ENCODE measurements around the gene C6orf89.
A peak's percentile ranks its signal among the peaks of the same experiment; 100 is the strongest.

The C6orf89 gene

DNA sequence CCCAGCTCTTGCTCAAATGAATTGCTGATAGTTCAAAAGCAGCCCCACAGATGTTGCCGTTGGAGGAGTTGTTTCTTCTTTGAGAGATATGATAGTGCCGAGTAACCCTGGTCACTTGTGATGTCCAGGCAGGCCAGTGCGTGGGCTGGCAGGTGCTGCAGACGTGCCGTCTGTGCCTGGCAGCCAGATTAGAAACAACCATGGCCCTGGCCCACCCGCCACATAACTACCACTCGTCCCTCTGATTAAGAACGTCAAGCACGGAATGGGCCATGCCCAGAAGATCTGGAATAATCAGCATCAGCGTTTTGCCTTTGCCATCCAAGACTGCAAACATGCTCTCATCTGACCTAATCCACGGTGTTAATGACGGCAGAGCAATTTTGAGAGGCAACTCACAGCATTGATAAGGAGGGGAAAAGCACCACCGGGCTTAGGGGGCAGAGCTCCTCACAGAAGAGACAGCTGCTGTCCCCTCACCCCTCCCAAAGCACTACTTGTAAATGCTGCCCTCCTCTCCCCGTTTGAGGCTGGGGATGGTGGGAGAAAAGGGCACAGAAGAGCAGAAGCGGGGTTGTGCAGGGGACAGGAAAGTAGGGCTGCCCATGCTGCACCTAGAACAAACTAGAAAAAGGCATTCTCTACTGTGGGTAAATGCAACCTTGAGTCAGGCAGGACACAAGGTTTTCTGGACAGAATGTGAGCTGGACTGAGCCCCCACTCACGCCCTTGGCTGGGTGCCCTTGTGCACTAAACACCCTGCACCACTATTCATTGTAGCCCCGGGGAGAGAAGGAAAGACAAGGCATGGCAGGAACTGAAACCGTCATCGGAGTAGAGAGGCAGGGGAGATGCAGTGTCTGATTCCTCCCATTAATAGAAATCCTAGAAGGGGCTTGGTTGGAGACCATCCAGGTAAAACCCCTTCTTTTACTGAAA, 41.3 kb upstream of the C6orf89 start:
- H3K4me1 ChIP-seq (ENCODE audit: control insufficient read depth, low read depth, low read length), result peaks cover 14% of the 10 kb centered on the region
- H3K36me3 ChIP-seq (ENCODE audit: control insufficient read depth, low read depth, low read length), result no peaks in the 10 kb centered on the region
- H3K9ac ChIP-seq (ENCODE audit: low read length), result no peak overlapping the region
- H3K9me3 ChIP-seq (ENCODE audit: control insufficient read depth, low read depth, low read length), result no peaks in the 10 kb centered on the region
- H3K4me3 ChIP-seq (ENCODE audit: low read length), result no peak overlapping the region
- no peak overlapping the region for H3K27ac ChIP-seq (ENCODE audit: low read length)
- peaks cover 21% of the 10 kb centered on the region for H3K27me3 ChIP-seq (ENCODE audit: control insufficient read depth, insufficient read depth, low read length)

- Histone ChIP-seq H3K4me1 (ENCODE audit: control insufficient read depth, low read depth, low read length) (peaks cover 17% of the 10 kb centered on the region), H3K36me3 (ENCODE audit: control insufficient read depth, low read depth, low read length) (no peaks in the 10 kb centered on the region), H3K4me3 (ENCODE audit: low read length) (no peak overlapping the region), H3K27me3 (ENCODE audit: control insufficient read depth, insufficient read depth, low read length) (peaks cover 17% of the 10 kb centered on the region), H3K9ac (ENCODE audit: low read length) (no peak overlapping the region), H3K9me3 (ENCODE audit: control insufficient read depth, low read depth, low read length) (no peaks in the 10 kb centered on the region), H3K27ac (ENCODE audit: low read length) (no peak overlapping the region)
These were observed 40.5 kb upstream of the C6orf89 start for GRCh38 chr6:36845233-36845632.

GRCh38 chr6:36847152-36847551, 38.6 kb upstream of the C6orf89 start:
- Histone ChIP-seq H3K9ac (ENCODE audit: low read length) (no peak overlapping the region), H3K4me1 (ENCODE audit: control insufficient read depth, low read depth, low read length) (peaks cover 13% of the 10 kb centered on the region), H3K9me3 (ENCODE audit: control insufficient read depth, low read depth, low read length) (no peaks in the 10 kb centered on the region), H3K27ac (ENCODE audit: low read length) (no peak overlapping the region), H3K4me3 (ENCODE audit: low read length) (no peak overlapping the region), H3K36me3 (ENCODE audit: control insufficient read depth, low read depth, low read length) (no peaks in the 10 kb centered on the region), H3K27me3 (ENCODE audit: control insufficient read depth, insufficient read depth, low read length) (no peaks in the 10 kb centered on the region)

GRCh38 chr6:36847991-36848390, 37.8 kb upstream of the C6orf89 start:
- H3K4me1 ChIP-seq (ENCODE audit: control insufficient read depth, low read depth, low read length), result peaks cover 13% of the 10 kb centered on the region

GRCh38 chr6:36848658-36849441, 36.9 kb upstream of the C6orf89 start:
- H3K4me1 ChIP-seq (ENCODE audit: control insufficient read depth, low read depth, low read length), result peaks cover 13% of the 10 kb centered on the region

More at GRCh38 chr6:36847991-36848390, 37.8 kb upstream of the C6orf89 start:
- H3K27ac ChIP-seq (ENCODE audit: low read length), result no peak overlapping the region
- H3K4me3 ChIP-seq (ENCODE audit: low read length), result no peak overlapping the region
- H3K27me3 ChIP-seq (ENCODE audit: control insufficient read depth, insufficient read depth, low read length), result no peaks in the 10 kb centered on the region
- no peaks in the 10 kb centered on the region for H3K9me3 ChIP-seq (ENCODE audit: control insufficient read depth, low read depth, low read length)
- no peak overlapping the region for H3K9ac ChIP-seq (ENCODE audit: low read length)
- H3K36me3 ChIP-seq (ENCODE audit: control insufficient read depth, low read depth, low read length), result peaks cover 6% of the 10 kb centered on the region

DNA sequence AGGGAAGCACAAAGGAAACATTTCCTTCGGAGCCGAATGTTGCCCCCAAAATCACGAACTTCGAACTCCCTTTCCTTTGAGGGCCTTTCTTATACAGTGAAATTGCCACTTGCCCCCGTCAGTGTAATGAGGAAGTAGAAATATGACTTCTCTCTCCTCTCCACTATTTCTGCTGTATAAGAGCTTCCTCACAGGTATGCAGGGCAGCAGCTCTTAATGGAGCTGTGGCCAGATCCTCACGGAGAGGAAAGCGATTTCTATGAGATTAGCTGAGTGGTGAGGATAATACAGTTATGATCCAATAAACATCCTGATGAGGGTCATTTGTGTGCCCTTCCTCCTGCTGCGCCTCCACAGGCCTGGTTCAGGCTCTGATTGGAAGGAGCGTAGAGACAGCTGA, 35.7 kb upstream of the C6orf89 start:
- no peaks in the 10 kb centered on the region for H3K27me3 ChIP-seq (ENCODE audit: control insufficient read depth, insufficient read depth, low read length)
- no peak overlapping the region for H3K27ac ChIP-seq (ENCODE audit: low read length)
- H3K4me1 ChIP-seq (ENCODE audit: control insufficient read depth, low read depth, low read length), result peaks cover 13% of the 10 kb centered on the region
- no peaks in the 10 kb centered on the region for H3K9me3 ChIP-seq (ENCODE audit: control insufficient read depth, low read depth, low read length)
- H3K9ac ChIP-seq (ENCODE audit: low read length), result no peak overlapping the region
- H3K4me3 ChIP-seq (ENCODE audit: low read length), result no peak overlapping the region
- H3K36me3 ChIP-seq (ENCODE audit: control insufficient read depth, low read depth, low read length), result peaks cover 26% of the 10 kb centered on the region

More at GRCh38 chr6:36848658-36849441, 36.9 kb upstream of the C6orf89 start:
- peaks cover 15% of the 10 kb centered on the region for H3K36me3 ChIP-seq (ENCODE audit: control insufficient read depth, low read depth, low read length)
- H3K9ac ChIP-seq (ENCODE audit: low read length), result no peak overlapping the region
- H3K27me3 ChIP-seq (ENCODE audit: control insufficient read depth, insufficient read depth, low read length), result no peaks in the 10 kb centered on the region
- peak overlapping the region; percentile 38 for H3K4me3 ChIP-seq (ENCODE audit: low read length)
- no peak overlapping the region for H3K27ac ChIP-seq (ENCODE audit: low read length)
- no peaks in the 10 kb centered on the region for H3K9me3 ChIP-seq (ENCODE audit: control insufficient read depth, low read depth, low read length)

DNA sequence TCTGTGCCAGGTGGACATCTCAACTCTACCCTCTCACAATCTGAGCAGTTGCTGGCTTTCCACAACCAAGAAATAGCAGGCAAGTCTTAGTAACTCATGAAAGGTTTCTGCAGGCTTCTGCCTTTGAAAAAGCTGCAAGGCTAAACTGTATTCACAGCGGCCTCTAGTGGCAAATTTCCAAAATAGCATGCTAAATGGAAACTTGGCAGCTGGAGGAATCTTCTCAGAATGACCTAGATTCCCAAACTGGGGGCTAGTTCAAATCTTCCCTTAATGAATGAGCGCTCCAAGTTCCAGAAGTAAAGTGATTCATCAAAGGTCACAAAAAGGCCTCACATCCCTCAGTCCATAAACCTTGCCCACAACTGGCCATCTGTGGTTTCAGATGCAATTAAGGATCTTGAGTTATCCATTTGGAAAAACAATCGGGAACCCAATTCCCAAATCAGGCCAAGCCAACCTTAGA, 34.6 kb upstream of the C6orf89 start:
- Histone ChIP-seq H3K27ac (ENCODE audit: low read length) (no peak overlapping the region), H3K9ac (ENCODE audit: low read length) (no peak overlapping the region), H3K27me3 (ENCODE audit: control insufficient read depth, insufficient read depth, low read length) (no peaks in the 10 kb centered on the region), H3K36me3 (ENCODE audit: control insufficient read depth, low read depth, low read length) (peaks cover 38% of the 10 kb centered on the region), H3K4me1 (ENCODE audit: control insufficient read depth, low read depth, low read length) (peaks cover 13% of the 10 kb centered on the region), H3K4me3 (ENCODE audit: low read length) (no peak overlapping the region), H3K9me3 (ENCODE audit: control insufficient read depth, low read depth, low read length) (no peaks in the 10 kb centered on the region)

DNA sequence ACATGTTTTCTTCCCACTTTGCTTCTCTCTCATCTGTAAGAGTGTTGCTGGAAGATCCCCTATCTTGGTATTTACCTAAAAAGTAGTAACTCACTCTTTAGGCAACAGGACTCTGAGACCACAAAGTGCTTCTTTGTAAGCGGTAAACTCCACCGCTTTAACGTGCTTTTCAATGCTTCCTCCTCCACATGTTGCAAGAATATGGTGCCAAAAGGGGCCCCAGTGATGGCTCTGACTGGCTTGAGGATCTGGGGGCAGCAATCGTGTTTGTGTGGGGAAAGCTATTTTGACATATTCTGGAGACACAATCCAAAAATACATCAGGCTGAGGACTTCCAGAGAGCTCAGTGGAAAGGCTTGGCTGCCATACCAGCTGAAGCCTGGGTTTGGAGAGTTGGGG, 34.1 kb upstream of the C6orf89 start:
- Histone ChIP-seq H3K4me3 (ENCODE audit: low read length) (no peak overlapping the region), H3K27me3 (ENCODE audit: control insufficient read depth, insufficient read depth, low read length) (no peaks in the 10 kb centered on the region), H3K4me1 (ENCODE audit: control insufficient read depth, low read depth, low read length) (peaks cover 13% of the 10 kb centered on the region), H3K36me3 (ENCODE audit: control insufficient read depth, low read depth, low read length) (peaks cover 42% of the 10 kb centered on the region), H3K9me3 (ENCODE audit: control insufficient read depth, low read depth, low read length) (no peaks in the 10 kb centered on the region), H3K27ac (ENCODE audit: low read length) (no peak overlapping the region), H3K9ac (ENCODE audit: low read length) (no peak overlapping the region)

- Histone ChIP-seq H3K9ac (ENCODE audit: low read length) (no peak overlapping the region), H3K27me3 (ENCODE audit: control insufficient read depth, insufficient read depth, low read length) (no peaks in the 10 kb centered on the region), H3K36me3 (ENCODE audit: control insufficient read depth, low read depth, low read length) (peaks cover 46% of the 10 kb centered on the region), H3K9me3 (ENCODE audit: control insufficient read depth, low read depth, low read length) (no peaks in the 10 kb centered on the region), H3K4me3 (ENCODE audit: low read length) (no peak overlapping the region), H3K4me1 (ENCODE audit: control insufficient read depth, low read depth, low read length) (peaks cover 13% of the 10 kb centered on the region), H3K27ac (ENCODE audit: low read length) (no peak overlapping the region)
These were observed 33.1 kb upstream of the C6orf89 start for GRCh38 chr6:36852481-36853147.

DNA sequence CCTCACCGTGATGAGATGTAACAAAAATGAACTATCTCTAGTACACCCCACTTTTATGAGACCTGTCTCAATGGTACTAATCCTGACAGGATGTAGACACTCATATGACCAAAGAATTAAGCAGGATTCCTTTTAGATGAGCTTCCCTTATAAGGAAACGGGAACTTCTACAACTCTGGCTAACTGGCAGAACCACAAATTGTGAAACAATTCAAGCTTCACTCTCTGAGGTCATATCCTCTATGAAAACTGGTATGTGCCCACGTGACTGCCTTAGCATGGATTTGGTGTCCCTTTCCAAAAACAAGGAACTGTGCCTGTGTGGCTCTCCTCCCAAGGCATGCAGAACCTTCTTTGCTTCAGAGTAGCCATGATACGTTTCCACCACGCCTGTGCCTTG, 32.4 kb upstream of the C6orf89 start:
- Histone ChIP-seq H3K4me1 (ENCODE audit: control insufficient read depth, low read depth, low read length) (peaks cover 9% of the 10 kb centered on the region), H3K27me3 (ENCODE audit: control insufficient read depth, insufficient read depth, low read length) (no peaks in the 10 kb centered on the region), H3K9me3 (ENCODE audit: control insufficient read depth, low read depth, low read length) (no peaks in the 10 kb centered on the region), H3K4me3 (ENCODE audit: low read length) (no peak overlapping the region), H3K36me3 (ENCODE audit: control insufficient read depth, low read depth, low read length) (peaks cover 46% of the 10 kb centered on the region), H3K27ac (ENCODE audit: low read length) (no peak overlapping the region), H3K9ac (ENCODE audit: low read length) (no peak overlapping the region)

DNA sequence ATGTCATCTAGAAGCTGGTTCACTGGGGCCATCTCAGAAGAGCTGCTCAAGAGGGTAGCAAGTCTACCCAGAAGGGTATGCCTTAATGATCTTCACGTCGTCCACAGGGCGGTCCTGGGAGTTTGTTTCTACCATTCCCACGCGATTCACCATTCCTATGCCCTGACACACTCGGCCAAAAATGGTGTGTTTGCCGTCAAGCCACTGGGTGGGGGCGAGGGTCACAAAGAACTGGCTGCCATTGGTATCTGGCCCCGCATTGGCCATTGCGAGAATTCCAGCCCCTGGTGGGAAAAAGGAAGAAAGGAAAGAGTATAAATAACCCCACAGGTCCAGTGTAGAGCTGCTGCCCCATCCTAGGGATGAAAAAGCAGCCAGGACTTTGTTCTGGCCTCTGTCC, 30.0 kb upstream of the C6orf89 start:
- H3K9ac ChIP-seq (ENCODE audit: low read length), result no peak overlapping the region
- H3K4me3 ChIP-seq (ENCODE audit: low read length), result no peak overlapping the region
- peaks cover 10% of the 10 kb centered on the region for H3K4me1 ChIP-seq (ENCODE audit: control insufficient read depth, low read depth, low read length)
- H3K36me3 ChIP-seq (ENCODE audit: control insufficient read depth, low read depth, low read length), result peaks cover 46% of the 10 kb centered on the region
- H3K27me3 ChIP-seq (ENCODE audit: control insufficient read depth, insufficient read depth, low read length), result no peaks in the 10 kb centered on the region
- H3K9me3 ChIP-seq (ENCODE audit: control insufficient read depth, low read depth, low read length), result no peaks in the 10 kb centered on the region
- no peak overlapping the region for H3K27ac ChIP-seq (ENCODE audit: low read length)
